H1 (cell line): ENCODE measurements around the gene CIAO2B. TPM values are rescaled to one million over a fixed set of nuclear protein-coding genes. Genes with fewer than 3 reads are reported as not detected.

Experiments
- CBX5 ChIP-seq: fragments of 300-800, 300-1000 bp; sonication (generic); IDR thresholded peaks from 2 replicates; pipeline ENCODE4 v1.7.1; 2016; ENCODE audit warnings: antibody characterized with exemption, low read length, low read depth
- CHD1 ChIP-seq: IDR thresholded peaks from 2 replicates; pipeline ENCODE4 v1.6.1; 2012; ENCODE audit warnings: low read depth, low read length, improper control_type of control experiment
- JUN ChIP-seq: IDR thresholded peaks from 2 replicates; pipeline ENCODE4 v1.6.1; 2011; ENCODE audit warnings: low read depth, mild to moderate bottlenecking, improper control_type of control experiment, low read length
- TCF12 ChIP-seq: IDR thresholded peaks from 2 replicates; pipeline ENCODE4 v1.6.1; 2011; ENCODE audit warnings: low read depth, mild to moderate bottlenecking, low read length
- polyA plus RNA-seq, 7 experiments: library from polyadenylated mRNA; depleted of rRNA in 3 of 7; stranded (reverse) in 5 of 7; unstranded in 2 of 7; fragments of >200 nt in 5 of 7; fragments of 200-250 nt in 2 of 7; gene quantifications; 1 replicate in 5 of 7; 2 replicates in 1 of 7; 4 replicates in 1 of 7; pipeline versions ENCODE4 v1.2.1 to v1.2.3, GENCODE V29; 2011 to 2013; ENCODE audit warnings: missing spikeins in 2 of 7, mixed read lengths in 2 of 7
- total RNA-seq: library from RNA; stranded (reverse); fragmentation: NEBNext Ultra II Directional; extraction: Animal tissue kit (Norgen Biotek cat#: 25700); gene quantifications from 2 replicates; pipeline ENCODE4 v1.2.1, GENCODE V29; 2021
- TF ChIP-seq, protein P1 (sequence below): IDR thresholded peaks from 2 replicates; pipeline ENCODE4 v1.6.1; 2011; ENCODE audit warnings: low read depth, mild to moderate bottlenecking, low read length; ENCODE audit not compliant: insufficient read depth

The CIAO2B gene
- total and polyA plus RNA-seq, 2 of the 8 experiments (the other 6 are each of a cell fraction or from before 2014, with no cell fraction given), result 65.6 to 248 TPM

DNA sequence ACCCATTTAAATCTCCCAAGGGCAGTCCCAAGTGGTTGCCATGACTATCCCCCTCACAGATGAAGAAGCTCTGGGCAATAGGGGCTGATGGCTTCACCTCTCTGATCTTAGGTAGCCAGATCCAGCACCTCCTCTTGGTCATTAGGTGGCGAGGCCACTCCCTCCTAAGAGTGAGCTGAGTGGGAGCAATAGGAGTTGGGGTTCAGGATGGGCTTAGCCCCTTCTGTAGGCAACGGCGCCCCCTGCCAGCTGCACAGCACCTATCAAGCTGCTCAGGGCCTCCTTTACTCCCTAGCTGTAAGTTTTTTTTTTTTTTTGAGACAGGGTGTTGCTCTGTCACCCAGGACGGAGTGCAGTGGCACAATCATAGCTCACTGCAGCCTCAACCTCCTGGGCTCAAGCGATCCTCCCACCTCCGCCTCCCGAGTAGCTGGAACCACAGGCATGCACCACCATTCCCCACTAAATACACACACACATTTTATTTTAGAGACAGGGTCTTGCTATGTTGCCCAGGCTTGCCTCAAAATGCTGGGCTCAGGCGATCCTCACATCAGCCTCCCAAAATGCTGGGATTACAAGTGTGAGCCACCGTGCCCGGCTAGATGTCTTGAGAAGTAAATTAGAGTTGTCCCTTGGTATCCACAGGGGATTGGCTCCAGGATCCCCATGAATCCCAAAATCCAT, 5.4 kb downstream of the CIAO2B start (continued):
- TF ChIP-seq, protein P1, sequence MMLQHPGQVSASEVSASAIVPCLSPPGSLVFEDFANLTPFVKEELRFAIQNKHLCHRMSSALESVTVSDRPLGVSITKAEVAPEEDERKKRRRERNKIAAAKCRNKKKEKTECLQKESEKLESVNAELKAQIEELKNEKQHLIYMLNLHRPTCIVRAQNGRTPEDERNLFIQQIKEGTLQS, result no peak
- no peak for TF ChIP-seq TCF12
- no peak for TF ChIP-seq JUN
- TF ChIP-seq CBX5, result no peak
- no peak for TF ChIP-seq CHD1
- TF ChIP-seq, all 59 proteins: peak for 2
